ENCODE data around the gene SLAMF1.

SLAMF1 gene

GRCh38 chr1:160621633-160622413 is 25.0 kb downstream of the SLAMF1 start:
- no peak overlapping the region for H3K27ac Mint-ChIP-seq
- H3K4me1 Mint-ChIP-seq, result no peaks in the 10 kb centered on the region
- H3K36me3 Mint-ChIP-seq (ENCODE audit: low read depth), result no peaks in the 10 kb centered on the region
- H3K4me3 Mint-ChIP-seq, result no peak overlapping the region
- TF ChIP-seq CTCF (IDR thresholded peaks at IDR 0.05; ENCODE audit: unreplicated experiment in 3 of 3), result no peak
- H3K27me3 Mint-ChIP-seq (ENCODE audit: low read depth), result no peaks in the 10 kb centered on the region
- no peaks in the 10 kb centered on the region for H3K9me3 Mint-ChIP-seq

GRCh38 chr1:160620942-160621632 is 25.8 kb downstream of the SLAMF1 start:
- H3K36me3 Mint-ChIP-seq (ENCODE audit: low read depth), result no peaks in the 10 kb centered on the region
- no peaks in the 10 kb centered on the region for H3K4me1 Mint-ChIP-seq
- H3K27ac Mint-ChIP-seq, result no peak overlapping the region

GRCh38 chr1:160619742-160620277 is 27.0 kb downstream of the SLAMF1 start:
- Mint-ChIP-seq H3K27me3 (ENCODE audit: low read depth) (no peaks in the 10 kb centered on the region), H3K4me1 (no peaks in the 10 kb centered on the region), H3K9me3 (no peaks in the 10 kb centered on the region), H3K27ac (no peak overlapping the region), H3K4me3 (no peak overlapping the region), H3K36me3 (ENCODE audit: low read depth) (no peaks in the 10 kb centered on the region)
- no peak for TF ChIP-seq CTCF (IDR thresholded peaks at IDR 0.05; ENCODE audit: unreplicated experiment in 3 of 3)

More at GRCh38 chr1:160620942-160621632, 25.8 kb downstream of the SLAMF1 start:
- Mint-ChIP-seq H3K27me3 (ENCODE audit: low read depth) (no peaks in the 10 kb centered on the region), H3K4me3 (no peak overlapping the region), H3K9me3 (no peaks in the 10 kb centered on the region)
- no peak for TF ChIP-seq CTCF (IDR thresholded peaks at IDR 0.05; ENCODE audit: unreplicated experiment in 3 of 3)

GRCh38 chr1:160618763-160619274 is 28.0 kb downstream of the SLAMF1 start:
- Mint-ChIP-seq H3K27me3 (ENCODE audit: low read depth) (no peaks in the 10 kb centered on the region), H3K27ac (no peak overlapping the region), H3K4me3 (no peak overlapping the region), H3K36me3 (ENCODE audit: low read depth) (no peaks in the 10 kb centered on the region), H3K4me1 (no peaks in the 10 kb centered on the region), H3K9me3 (no peaks in the 10 kb centered on the region)
- no peak for TF ChIP-seq CTCF (IDR thresholded peaks at IDR 0.05; ENCODE audit: unreplicated experiment in 3 of 3)

- Mint-ChIP-seq H3K27ac (no peak overlapping the region), H3K4me1 (no peaks in the 10 kb centered on the region), H3K4me3 (no peak overlapping the region), H3K9me3 (no peaks in the 10 kb centered on the region), H3K27me3 (ENCODE audit: low read depth) (no peaks in the 10 kb centered on the region), H3K36me3 (ENCODE audit: low read depth) (no peaks in the 10 kb centered on the region)
- TF ChIP-seq CTCF (IDR thresholded peaks at IDR 0.05; ENCODE audit: unreplicated experiment in 3 of 3), result no peak
Measured at GRCh38 chr1:160618327-160618726, 28.5 kb downstream of the SLAMF1 start.

Data from nephron (organoid).